B cell (primary cell): ENCODE measurements around the gene PIM3. TPM values are rescaled to one million over a fixed set of nuclear protein-coding genes. Genes with fewer than 3 reads are reported as not detected.

Source experiments
- ATAC-seq: fragments of 200-7000 bp; cut with Tn5 transposase; one replicate; pipeline ENCODE4 v1.10.0; 2021; ENCODE audit warnings: low read depth, mild to moderate bottlenecking, moderate number of reproducible peaks, moderate library complexity
- CTCF ChIA-PET: fragments of 350-600 bp; sonication (Branson Sonifier 250); formaldehyde crosslinking; loops from one replicate; lab custom pipeline; 2021; ENCODE audit warnings: antibody characterized with exemption, inconsistent platforms; lab: Charles Lee
- POLR2A ChIA-PET: fragments of 350-600 bp; sonication (Branson Sonifier 250); formaldehyde crosslinking; loops from one replicate; lab custom pipeline; 2021; ENCODE audit warnings: antibody characterized with exemption; lab: Charles Lee
- DNase-seq: peaks from one replicate; pipeline ENCODE4 v3.0.0; 2013
- H2AFZ ChIP-seq: 2 replicates; pipeline ENCODE4 v1.6.1; 2012; ENCODE audit warnings: mild to moderate bottlenecking, low read depth, low read length; ENCODE audit not compliant: insufficient read depth, poor library complexity, severe bottlenecking
- H3K27ac ChIP-seq, 2 donors: 1 replicate in 1 of 2; 2 replicates in 1 of 2; pipeline ENCODE4 v1.5.1; 2012 to 2013; ENCODE audit warnings: low read length in 2 of 2, mild to moderate bottlenecking in 2 of 2, moderate library complexity in 1 of 2
- H3K27me3 ChIP-seq, 4 experiments: fragments of 200-600 bp in 1 of 4; sonication (generic) in 1 of 4; replicated peaks in 1 of 4; 1 replicate in 2 of 4; 2 replicates in 2 of 4; pipeline versions ENCODE4 v1.6.1 to v1.7.0; 2013 to 2016; ENCODE audit warnings: low read length in 3 of 4, mild to moderate bottlenecking in 2 of 4, mixed read lengths in 1 of 4, moderate library complexity in 1 of 4; ENCODE audit not compliant: insufficient read depth in 4 of 4, control insufficient read depth in 3 of 4; ENCODE audit errors: control extremely low read depth in 1 of 4
- H3K36me3 ChIP-seq, 2 experiments: replicated peaks in 1 of 2; 1 replicate in 1 of 2; 2 replicates in 1 of 2; pipeline versions ENCODE4 v1.6.1 to v1.7.1; 2013; ENCODE audit warnings: low read length in 1 of 2; ENCODE audit not compliant: insufficient read depth in 2 of 2, control insufficient read depth in 1 of 2; ENCODE audit errors: control extremely low read depth in 1 of 2, extremely low read depth in 1 of 2
- H3K4me1 ChIP-seq, 2 donors: fragments of 200-600 bp in 1 of 2; sonication (generic) in 1 of 2; 1 replicate in 1 of 2; 2 replicates in 1 of 2; pipeline versions ENCODE4 v1.5.1 to v1.6.1; 2013 to 2017; ENCODE audit warnings: low read length in 2 of 2; ENCODE audit not compliant: control insufficient read depth in 2 of 2, insufficient read depth in 2 of 2
- H3K4me2 ChIP-seq: replicated peaks from 2 replicates; pipeline ENCODE3; 2012; ENCODE audit warnings: mild to moderate bottlenecking, low read depth, low read length; ENCODE audit not compliant: poor library complexity, severe bottlenecking
- H3K4me3 ChIP-seq, 5 experiments: fragments of 200-600 bp in 1 of 5; sonication (generic) in 1 of 5; 1 replicate in 3 of 5; 2 replicates in 2 of 5; pipeline versions ENCODE4 v1.5.1 to v1.7.0; 2011 to 2016; ENCODE audit warnings: low read length in 4 of 5, mild to moderate bottlenecking in 4 of 5, low read depth in 2 of 5, control low read depth in 1 of 5, moderate library complexity in 1 of 5; ENCODE audit not compliant: insufficient read depth in 1 of 5; ENCODE audit errors: control extremely low read depth in 1 of 5, extremely low read depth in 1 of 5
- H3K79me2 ChIP-seq: fragments of 200-600 bp; sonication (generic); one replicate; pipeline ENCODE4 v1.6.0; 2016; ENCODE audit warnings: low read length; ENCODE audit not compliant: control insufficient read depth, insufficient read depth
- H3K9ac ChIP-seq: fragments of 200-600 bp; sonication (generic); 2 replicates; pipeline ENCODE4 v1.6.1; 2017; ENCODE audit warnings: mild to moderate bottlenecking, low read length, moderate library complexity
- H3K9me3 ChIP-seq, 3 donors: one replicate each; pipeline versions ENCODE4 v1.6.1 to v1.7.1; 2013; ENCODE audit warnings: low read length in 2 of 3; ENCODE audit not compliant: control insufficient read depth in 2 of 3, insufficient read depth in 1 of 3; ENCODE audit errors: control extremely low read depth in 1 of 3
- H4K20me1 ChIP-seq: 2 replicates; pipeline ENCODE4 v1.6.0; 2012; ENCODE audit warnings: mild to moderate bottlenecking, low read length; ENCODE audit not compliant: insufficient read depth, control insufficient read depth, poor library complexity, severe bottlenecking
- H3K27ac Mint-ChIP-seq: one replicate; pipeline ENCODE4 v1.8.0; 2021; ENCODE audit warnings: mixed read lengths
- H3K27me3 Mint-ChIP-seq: one replicate; pipeline ENCODE4 v1.8.0; 2021; ENCODE audit warnings: mixed read lengths
- H3K4me1 Mint-ChIP-seq: one replicate; pipeline ENCODE4 v1.8.0; 2021; ENCODE audit warnings: mixed read lengths
- H3K4me3 Mint-ChIP-seq: one replicate; pipeline ENCODE4 v1.8.0; 2021; ENCODE audit warnings: mixed read lengths
- H3K9me3 Mint-ChIP-seq: one replicate; pipeline ENCODE4 v1.8.0; 2022; ENCODE audit warnings: mixed read lengths; ENCODE audit not compliant: insufficient read depth
- CTCF ChIP-seq: fragments of 200-600 bp; IDR thresholded peaks from one replicate; pipeline ENCODE4 v1.8.0; 2022; ENCODE audit warnings: antibody characterized with exemption, mild to moderate bottlenecking
- EZH2 ChIP-seq: IDR thresholded peaks from 2 replicates; pipeline ENCODE4 v1.6.1; 2012; ENCODE audit warnings: borderline replicate concordance, low read depth, mild to moderate bottlenecking, moderate library complexity, low read length; ENCODE audit not compliant: insufficient read depth, poor library complexity, severe bottlenecking
- WGBS: methylation state at CpG from one replicate; pipeline ENCODE4 v1.1.5; 2013; ENCODE audit warnings: missing lambda C conversion rate; ENCODE audit not compliant: insufficient coverage; 5-methylcytosine and 5-hydroxymethylcytosine counted together
- intact Hi-C: fragments of 100-400 bp; cut with micrococcal nuclease; formaldehyde crosslinking; loops from one replicate; pipeline ENCODE4 v1.10.0; 2022
- polyA plus RNA-seq: library from polyadenylated mRNA; depleted of rRNA; stranded (reverse); fragments of >200 nt; gene quantifications from 2 replicates; pipeline ENCODE4 v1.2.3, GENCODE V29; 2012
- total RNA-seq, 2 donors: library from RNA; stranded (reverse); fragments of 120-200 nt in 1 of 2; gene quantifications; 1 replicate in 1 of 2; 2 replicates in 1 of 2; pipeline versions ENCODE4 v1.2.3 to v1.2.4, GENCODE V29; 2013 to 2022

PIM3 gene
- total and polyA plus RNA-seq, 2 donors (not counting 1 experiment from before 2014, with no cell fraction given), result 74.6 to 128 TPM

GRCh38 chr22:49950396-49950994 lies 10.1 kb upstream of the PIM3 start:
- 90% methylated on average over 13 of the region's 18 CpGs for WGBS
- no peak overlapping the region for H3K9ac ChIP-seq
- no peak overlapping the region for H3K27ac ChIP-seq
- no peaks in the 10 kb centered on the region for H3K79me2 ChIP-seq
- Mint-ChIP-seq H3K4me1 (peaks cover 7% of the 10 kb centered on the region), H3K9me3 (no peaks in the 10 kb centered on the region), H3K27ac (no peak overlapping the region), H3K27me3 (no peaks in the 10 kb centered on the region), H3K4me3 (no peak overlapping the region)
- peaks cover 8 to 24% of the 10 kb centered on the region in 2 donors for H3K4me1 ChIP-seq
- intact Hi-C loops, result loop anchor here (2.0 kb wide), 1 partner anchor 14 kb away; no protein-coding TSS in a partner anchor
- H3K36me3 ChIP-seq, result no peaks in the 10 kb centered on the region
- POLR2A ChIA-PET, result interaction anchor here (1.5 to 2.1 kb wide), 2 partner anchors 14 to 19 kb away, joined by 4 to 20 read pairs; no protein-coding TSS in a partner anchor
- no peaks in the 10 kb centered on the region for H4K20me1 ChIP-seq
- ATAC-seq (no peak), DNase-seq (no peak)
- no peaks in the 10 kb centered on the region for H3K27me3 ChIP-seq
- TF ChIP-seq CTCF, result no peak
- TF ChIP-seq EZH2, result no peak
- peaks cover 0 to 6% (median 2%) of the 10 kb centered on the region in 3 donors for H3K9me3 ChIP-seq
- CTCF ChIA-PET, result interaction anchor here (2.0 kb wide), 1 partner anchor 80 kb away, joined by 4 read pairs; no protein-coding TSS in a partner anchor
- H3K4me3 ChIP-seq, result no peak overlapping the region
- no peak overlapping the region for H2AFZ ChIP-seq
- H3K4me2 ChIP-seq, result no peak overlapping the region
